ENCODE data around the gene TXNDC11.

Gene TXNDC11

DNA sequence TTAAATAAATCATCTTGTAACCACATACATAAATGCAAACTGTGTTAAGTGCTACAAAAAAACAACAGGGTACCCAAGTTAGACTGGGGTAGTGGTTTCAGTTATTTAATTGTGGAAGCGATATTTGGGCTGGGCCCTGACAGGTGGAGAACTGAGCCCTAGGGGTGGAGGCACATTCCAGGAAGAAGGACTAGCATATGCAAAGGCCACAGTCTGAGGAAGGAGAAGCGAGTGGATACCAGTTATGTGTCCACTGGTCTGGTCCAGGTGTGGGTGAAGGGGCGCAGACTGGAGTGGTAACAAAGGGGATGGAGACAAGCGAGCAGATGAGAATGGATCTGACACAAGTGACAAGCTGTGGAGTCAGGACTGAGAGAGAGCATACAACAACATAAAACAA lies 22.9 kb downstream of the TXNDC11 start:
- no peak for DNase-seq

DNA sequence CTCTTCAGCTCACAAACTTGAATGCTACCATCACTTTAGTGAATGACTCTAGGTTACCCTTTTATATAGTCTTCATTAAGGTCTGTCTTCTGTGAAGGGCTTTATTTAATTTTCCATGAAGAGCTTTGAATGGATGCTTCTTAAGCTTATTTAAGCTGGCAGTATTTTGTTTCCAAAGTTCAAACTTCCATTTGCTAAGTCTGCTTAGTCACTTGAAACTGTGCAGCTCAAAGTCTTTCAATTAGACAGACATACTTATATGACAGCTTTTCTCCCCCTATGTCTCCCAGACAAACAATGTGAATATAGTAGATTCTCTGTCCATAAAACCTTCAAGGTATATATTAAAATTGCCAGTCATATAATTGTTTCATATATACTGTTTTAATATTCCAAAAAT lies 23.5 kb downstream of the TXNDC11 start:
- no peak for DNase-seq

DNA sequence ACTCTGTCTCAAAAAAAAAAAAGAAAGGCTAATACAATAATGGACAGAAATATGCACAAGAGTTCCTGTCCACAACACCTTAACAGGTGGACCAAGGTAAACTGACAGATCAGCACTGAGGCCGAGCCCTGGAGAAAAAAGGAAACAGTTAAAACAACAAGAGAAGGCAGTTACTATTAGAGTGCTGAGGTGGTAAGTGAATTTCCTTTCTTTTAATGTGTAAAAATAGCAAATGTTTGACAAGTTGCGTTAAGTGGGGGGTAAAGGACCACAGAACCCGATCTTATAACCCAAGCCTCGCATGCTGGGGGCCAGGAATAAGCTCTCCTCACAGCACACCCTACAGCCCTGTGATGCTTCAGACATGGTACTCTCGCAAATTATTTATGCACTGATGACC lies 24.8 kb downstream of the TXNDC11 start:
- no peak for DNase-seq

DNA sequence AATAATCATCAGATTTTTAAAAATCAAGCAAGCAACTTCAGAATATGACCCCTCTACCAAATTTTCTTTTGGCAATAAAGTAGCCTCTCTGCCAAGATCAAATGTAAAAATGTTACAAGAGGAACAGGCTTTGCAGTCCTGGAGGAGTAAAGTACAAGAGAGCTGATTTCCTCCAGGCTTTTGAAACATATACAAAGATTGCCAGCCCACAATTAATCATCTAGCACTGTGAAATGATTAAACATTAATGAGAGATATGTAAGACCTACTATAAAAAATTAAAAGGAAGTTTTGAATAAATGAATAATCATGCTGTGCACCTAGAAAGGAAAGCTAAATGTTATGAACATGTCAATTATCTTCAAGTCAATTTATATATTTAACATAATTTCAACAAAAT lies 26.3 kb downstream of the TXNDC11 start:
- DNase-seq = no peak

DNA sequence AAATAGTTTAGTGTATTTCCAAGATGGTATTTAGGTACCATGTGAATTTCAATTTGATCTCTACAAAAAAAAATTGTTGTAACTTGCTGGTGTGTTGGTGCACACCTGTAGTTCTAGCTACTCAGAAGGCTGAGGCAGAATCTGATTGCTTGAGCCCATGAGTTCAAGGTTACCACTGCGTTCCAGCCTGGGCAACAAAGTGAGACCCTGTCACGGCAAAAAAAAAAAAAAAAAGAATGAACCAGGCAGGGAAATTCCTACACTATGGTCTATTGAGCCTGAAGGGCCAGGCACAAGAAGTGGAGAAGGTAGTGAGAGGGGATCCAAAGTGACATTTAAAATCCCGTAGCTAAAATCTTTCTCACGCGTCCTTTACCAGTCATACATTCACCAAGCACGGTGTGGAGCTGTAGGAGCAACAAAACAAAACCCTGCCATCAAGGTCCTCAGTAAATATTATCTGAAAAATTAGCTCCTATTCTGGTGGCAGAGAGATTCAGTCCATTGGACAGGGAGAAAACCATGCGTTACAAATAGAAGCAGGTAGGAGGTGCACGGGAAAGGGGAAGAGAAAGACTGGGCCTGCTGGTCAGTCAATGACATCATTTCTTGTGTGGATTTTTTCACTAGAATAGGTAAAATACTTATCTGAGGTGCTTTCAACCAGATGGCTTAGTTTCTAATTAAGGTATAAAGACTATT lies 27.3 kb downstream of the TXNDC11 start:
- DNase-seq = no peak

DNA sequence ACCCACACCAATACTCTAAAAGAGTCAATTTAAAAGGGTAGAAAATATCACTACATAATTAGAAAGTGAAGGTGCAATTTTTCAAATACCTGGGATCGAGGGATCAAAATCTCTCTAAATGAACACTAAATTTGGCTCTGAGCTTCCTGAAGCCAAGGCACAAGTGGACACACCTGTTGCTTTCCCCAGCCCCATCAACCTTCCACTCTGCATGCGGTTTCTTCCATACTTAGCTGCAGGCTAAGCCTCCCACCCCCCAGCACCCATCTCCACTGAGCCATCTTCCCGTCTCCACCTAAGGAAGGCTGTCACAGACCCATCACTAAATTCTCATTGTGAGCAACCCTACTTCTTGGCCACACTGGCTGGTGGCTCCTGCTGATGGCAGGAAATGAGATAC lies 30.5 kb downstream of the TXNDC11 start:
- no peak for DNase-seq

DNA sequence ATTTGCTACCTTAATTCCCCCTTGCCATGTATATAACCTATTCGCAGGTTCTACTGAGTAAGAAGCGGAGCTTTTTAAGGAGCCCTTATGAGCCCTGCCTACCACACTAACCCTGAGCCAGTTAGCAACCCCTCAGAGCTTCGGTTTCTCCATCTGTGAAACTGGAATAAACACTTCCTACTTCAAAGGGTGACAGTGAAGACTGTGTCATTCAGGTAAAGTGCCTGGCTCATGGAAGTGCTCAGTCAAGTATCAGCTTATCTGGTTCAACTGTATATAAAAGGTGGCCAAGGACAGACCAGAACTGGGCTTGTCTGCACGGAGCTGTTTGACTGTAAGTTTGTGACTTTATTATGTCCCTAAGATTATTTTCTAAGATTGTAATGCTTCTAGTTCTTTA lies 31.0 kb downstream of the TXNDC11 start:
- DNase-seq = no peak

DNA sequence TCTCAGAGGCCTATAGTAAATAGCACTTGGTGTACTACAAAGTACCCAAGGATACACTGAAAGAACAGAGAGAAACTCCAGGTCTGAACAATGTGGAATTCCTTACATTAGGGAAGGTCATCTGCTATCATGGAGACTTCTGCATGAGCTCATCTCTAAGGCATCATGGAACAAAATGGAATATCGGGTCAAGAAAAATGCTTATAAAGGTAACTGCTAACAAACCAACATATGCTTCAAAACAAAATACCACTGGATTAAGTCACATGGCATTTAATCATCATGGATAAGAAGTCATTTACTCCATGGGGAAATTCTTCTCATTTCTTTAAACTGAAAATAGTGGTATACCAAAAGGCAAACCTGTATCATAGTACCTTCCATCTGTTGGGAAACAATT lies 34.2 kb downstream of the TXNDC11 start:
- DNase-seq = no peak

DNA sequence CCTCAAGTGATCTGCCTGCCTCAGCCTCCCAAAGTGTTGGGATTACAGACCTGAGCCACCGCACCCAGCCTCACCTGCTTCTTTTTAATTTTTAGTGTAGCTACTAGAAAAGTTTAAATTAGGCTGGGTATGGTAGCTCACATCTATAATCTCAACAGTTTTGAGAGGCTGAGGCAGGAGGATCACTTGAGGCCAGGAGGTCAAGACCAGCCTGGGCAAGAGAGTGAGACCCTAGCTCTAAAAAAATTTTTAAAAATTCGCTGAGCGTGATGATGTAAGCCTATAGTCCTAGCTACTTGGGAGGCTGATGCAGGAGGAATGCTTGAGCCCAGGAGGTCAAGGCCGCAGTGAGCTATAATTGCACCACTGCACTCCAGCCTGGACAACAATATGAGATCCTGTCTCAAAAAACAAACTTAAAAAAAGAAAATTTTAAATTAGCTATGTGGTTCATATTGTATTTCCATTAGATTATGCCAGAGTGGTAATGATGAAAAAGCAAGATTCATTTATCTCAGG lies 34.9 kb downstream of the TXNDC11 start:
- DNase-seq = no peak

DNA sequence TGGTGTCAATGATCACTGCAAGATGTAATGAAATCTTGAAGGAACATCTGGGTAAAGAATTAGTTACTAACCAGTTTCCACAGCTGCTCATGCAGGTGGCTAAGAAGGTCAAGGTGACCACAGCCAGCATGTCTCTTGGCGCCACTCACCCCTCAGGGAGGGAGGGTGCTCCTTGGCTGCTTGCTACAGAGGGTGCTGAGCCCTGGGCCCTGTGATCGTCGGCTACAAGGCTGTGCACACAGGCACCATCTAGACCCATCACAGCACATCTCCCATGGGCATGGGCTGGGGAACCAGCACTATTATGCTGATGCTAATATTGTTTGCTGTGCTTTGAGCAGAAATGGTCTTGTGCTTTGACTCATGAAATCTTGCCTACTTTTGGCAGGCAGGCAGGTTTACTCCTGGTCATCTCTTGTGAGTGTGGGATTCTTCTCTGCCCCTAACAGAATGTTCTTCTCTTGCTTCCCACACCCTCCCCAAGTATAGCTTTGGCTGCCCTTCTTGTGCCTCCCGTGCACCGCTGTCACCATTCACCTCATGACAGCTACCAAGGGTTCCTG lies 36.4 kb downstream of the TXNDC11 start:
- DNase-seq = no peak

DNA sequence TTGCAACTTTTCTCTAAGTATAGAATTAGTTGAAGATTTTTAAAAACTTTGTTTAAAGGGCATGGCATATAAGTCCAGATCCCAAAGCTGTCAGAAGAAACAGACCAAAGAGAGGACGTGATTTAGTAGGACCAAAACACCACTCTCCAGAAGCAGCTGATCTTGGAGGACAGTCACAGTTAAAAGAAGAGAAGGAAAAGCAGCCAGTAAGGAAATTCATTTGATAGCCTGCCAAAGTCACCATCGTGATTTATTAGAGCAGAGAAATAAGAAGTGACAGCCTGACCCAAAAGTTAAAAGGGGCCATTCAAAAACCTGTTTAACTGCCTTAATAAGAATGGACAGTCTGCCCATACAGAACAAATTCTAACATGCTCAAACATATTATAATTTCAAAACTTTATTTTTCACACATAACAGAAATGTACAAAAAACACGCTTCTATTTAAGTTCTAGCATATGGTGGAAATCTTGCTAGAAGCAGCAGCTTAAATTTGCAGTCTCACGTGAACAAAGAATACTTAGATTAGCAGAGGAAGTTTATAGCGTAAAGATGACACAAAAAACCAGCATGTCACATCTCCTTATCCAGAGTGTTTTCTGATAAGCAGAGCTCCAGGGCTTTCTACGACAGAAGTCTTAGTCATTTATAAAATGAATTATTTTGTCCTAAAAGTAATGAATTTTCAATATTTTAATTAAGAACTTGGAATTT lies 37.2 kb downstream of the TXNDC11 start:
- no peak for DNase-seq

DNA sequence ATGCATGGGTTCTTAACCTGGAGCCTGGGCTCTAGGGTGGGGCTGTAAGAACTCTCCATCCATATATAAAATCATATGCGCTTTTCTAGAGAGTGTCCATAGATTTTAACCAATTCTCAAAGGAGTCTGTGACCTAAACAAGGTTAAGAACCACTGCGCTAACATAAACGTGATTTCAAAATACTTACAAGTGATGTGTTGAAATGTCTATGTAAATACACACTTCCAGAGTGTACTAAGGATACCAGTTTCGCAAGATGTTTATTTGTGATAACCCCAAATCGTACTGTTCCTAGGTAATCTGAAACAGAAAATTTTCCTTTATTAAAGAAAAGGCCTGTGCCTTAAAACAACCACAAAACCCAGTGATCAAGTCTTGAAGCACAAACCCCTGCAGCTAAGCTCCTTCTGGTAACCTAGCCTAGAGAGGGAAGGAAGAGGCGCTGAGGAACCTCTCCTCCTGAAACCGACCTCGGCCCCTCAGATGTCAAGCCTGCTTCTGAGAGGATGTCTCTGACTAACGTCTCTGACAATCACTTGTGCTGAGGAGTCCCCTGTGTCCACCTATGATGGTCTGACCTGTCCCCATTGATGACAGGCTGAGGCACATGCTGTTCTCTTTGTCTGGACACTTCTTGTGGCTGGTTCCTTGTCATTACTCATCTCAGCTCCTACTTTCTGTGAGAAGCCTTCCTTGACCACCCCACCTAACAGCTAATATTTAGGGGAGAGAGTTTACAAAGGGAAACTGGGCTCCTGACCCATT lies 42.2 kb downstream of the TXNDC11 start:
- no peak for DNase-seq

DNA sequence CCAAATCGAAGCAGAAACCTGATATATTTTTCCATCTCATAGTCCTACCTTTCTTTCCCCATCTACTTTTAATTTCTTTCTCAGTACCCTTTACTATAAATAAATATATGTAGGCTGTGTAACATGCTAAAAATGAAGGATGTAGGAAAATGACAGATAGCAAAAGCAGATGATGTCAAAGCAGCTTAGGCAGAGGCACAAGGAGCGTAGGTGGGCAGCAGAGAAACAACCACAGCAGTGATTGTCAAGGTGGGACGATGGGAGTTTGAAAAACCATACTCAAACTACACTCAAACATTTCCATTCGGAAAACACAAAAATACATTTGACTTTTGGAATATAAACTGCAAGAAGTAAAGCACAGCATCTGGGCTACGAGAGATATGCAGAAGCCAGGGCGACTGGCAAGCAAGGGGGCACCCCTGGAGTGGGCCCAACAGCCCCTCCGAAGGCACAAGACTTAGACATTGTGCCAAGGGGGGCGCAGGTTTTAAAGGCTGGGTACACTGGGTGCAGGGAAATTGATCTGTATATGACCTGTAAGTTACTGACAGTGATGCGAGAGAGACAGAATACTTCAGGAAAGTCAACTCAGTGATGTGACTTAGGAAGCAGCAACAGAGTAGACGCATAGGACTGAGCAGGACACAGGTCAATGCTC lies 43.3 kb downstream of the TXNDC11 start:
- DNase-seq = no peak

DNA sequence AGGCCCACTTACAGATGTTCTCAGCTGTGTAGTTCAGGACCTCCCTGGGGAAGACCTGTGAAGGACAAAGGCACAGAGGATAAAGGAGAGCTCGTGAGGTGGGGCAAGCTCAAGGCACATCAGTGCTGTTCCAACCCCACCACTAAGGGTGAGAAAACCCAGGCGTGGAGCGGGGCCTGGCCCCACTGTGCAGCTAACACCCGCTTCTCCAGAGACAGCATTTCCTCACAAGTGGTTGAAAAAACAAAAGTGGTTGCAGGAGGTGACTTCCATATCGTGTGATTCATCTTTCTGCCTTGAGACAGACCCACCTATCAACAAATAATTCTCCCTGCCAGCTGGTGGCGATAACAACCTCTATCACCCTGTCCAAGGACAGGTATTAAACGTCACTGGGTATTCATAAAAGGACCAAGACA lies 44.4 kb downstream of the TXNDC11 start:
- DNase-seq = no peak

DNA sequence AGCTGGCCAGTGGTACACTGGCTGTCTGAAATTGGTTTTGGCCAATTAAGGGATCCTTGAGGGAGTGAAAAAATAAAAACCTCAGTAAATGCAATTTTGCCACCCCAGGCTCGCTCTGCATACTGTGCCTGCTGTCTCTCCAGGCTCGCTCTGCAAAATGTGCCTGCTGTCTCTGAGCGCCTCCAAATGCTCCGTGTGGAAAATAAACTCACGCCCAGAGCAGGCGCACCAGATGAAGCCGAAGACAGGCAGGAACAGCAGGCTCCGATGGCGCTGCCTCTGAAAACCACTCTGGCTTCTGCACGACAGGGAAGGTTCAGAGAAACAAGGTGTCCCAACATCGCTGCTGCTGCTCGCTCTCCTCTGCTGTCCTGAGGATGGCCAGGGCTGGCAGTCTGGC lies 45.3 kb downstream of the TXNDC11 start:
- DNase-seq = no peak

DNA sequence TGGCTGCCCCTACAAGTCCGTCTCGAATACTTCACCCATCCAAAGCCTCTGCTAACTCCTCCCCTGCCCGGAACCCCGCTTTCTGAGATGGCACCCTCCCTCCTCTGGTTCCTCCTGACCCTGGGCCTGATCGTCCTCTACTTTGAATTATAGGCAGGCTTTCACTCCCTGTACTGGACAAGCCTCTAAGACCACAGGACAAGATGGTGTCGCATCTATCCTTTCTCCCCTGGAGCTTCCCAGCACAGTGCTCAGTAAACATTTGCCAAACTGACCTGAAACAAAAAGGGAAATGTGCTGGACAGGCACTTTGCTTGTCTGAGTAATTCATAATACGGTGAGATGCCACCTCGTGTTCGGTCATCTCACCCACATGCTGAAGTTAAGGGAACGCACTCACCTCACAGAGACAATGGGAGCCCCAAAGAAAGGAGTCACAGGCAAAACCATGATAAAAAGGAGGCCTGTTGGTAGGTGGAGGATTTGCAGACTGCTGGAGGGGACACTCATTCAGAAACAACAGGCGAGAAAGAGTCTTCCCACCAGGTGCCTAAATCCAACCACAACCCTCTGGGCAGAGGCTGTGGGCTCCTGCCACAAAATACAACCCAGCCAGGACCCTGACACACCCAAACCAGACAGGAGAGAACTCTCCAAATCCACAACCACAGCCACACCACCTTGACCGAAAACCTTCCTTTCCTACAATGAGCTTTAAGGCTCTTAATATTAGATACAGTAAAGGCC lies 46.2 kb downstream of the TXNDC11 start:
- DNase-seq = no peak

DNA sequence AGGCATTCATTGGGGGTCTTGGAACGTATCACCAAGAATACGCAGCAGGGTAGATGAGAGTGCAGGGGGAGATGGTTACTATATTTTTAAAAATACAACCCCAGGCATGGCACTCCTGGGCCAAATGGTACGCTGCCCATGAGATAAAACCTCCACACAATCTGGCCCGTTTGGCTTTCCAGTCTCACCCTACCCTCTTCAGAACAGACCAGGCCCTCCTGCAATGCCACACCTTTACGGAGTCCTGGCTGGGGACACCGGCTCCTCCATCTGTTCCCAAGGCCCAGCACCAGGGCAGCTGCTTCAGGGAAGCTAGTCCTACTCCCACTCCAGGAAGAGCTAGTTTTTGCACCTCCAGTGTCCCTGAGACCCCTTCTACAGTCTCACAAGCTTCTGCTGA lies 50.0 kb downstream of the TXNDC11 start:
- no peak for DNase-seq

DNA sequence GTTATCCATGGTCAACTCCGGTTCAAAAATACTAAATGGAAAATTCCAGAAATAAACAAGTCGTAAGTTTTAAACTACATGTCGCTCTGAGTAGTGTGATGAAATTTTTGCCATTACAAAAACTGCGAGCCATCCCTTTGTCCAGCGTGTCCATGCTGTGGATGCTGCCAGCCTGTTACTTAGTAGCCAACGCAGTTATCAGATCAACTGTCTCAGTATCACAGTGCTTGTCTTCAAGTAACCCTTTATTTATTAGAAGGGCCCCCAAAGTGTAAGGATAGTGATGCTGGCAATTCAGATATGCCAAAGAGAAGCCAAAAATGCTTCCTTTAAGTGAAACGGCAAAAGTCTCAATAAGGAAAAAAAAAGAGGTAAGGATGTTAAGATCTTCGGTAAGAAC lies 50.5 kb downstream of the TXNDC11 start:
- DNase-seq = no peak

DNA sequence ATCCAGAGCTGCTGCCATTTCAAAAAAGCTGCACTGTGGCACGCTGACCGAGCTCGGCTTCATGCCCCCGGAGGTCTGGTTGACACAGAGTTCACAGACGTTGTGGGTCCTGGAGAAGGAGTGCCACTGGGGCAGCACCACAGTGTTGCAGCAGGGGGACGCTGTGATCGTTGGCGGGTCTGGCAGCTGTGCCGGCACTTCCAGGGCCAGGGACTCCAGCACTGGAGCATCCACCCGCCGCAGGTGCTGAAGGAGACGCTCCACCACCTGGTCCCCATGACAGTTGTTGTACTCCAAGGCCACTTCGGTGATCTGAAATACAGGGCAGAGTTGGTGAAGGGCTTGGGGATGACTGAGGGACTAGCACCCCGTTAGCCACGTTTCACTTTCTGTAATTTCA lies 50.9 kb downstream of the TXNDC11 start:
- no peak for DNase-seq

DNA sequence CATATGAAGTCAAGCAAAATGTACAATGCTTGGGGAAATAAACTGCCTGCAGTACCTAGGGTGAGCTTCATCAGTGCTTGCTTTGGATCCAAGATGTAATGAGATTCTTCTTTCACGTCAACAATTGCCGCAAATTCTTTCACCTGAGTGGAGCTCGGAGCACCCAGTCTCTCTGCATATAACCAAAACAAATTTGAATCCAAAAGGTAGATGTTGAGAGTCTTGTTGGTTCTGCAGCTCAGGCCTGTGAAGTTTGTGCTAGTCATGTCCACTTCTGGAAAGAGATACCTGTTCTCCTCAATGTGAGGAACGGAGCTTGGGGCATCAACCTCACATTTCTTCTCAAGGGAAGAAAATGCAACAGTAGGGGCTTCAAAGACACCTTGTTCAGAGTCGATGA lies 51.4 kb downstream of the TXNDC11 start:
- DNase-seq = no peak

DNA sequence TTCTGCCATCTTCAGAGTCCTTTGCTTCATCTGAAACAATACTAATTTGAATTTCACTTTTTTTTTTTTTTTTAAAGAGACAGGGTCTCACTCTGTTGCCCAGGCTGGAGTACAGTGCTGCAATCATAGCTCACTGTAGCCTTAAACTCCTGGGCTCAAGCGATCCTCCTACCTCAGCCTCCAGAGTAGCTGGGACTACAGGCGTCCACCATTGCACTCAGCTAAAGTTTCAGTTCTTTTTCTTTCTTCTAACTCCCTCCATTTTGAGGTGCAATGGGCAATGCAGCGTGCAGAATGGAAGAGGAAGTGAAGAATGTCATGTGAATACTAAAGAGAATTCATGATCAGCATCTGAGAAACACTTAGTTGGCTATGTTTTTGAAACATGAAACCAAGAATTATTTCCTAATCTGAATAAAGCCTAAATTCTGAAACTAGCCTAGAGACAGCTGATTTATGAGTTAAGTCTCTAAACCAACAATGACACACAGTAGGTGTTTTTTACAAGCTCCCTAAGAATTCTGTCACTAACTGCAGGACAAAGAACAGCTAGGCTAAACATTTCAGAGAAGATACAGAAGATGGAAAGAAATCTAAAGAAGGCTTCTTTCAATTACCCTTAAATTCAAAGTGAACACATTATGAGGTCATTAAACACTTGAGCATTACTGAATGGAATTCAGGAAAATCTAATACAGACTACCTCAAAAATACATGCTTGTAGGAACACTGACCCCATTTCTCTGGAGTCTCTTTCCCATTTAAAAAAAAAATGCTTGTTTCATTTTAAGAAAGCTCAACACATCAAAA lies 53.4 kb downstream of the TXNDC11 start:
- DNase-seq = no peak

Data from activated CD4-positive, alpha-beta T cell treated with anti-CD3 and anti-CD28 coated beads, Interleukin-2, amount 50 U/mL, for 1 hour (primary cell).